Left kidney (tissue), 2 donors: ENCODE results near the gene SIAH2. TPM values are rescaled to one million over a fixed set of nuclear protein-coding genes. Genes with fewer than 3 reads are reported as not detected.
A peak's percentile ranks its signal among the peaks of the same experiment; 100 is the strongest.

Experiments used
- DNase-seq: peaks from one replicate; pipeline ENCODE4 v3.0.0-alpha.2; 2013
- polyA plus RNA-seq: library from polyadenylated mRNA; unstranded; fragments of 120-200 nt; gene quantifications from one replicate; pipeline ENCODE4 v1.2.1, GENCODE V29; 2013; ENCODE audit not compliant: insufficient read length

Gene SIAH2
- polyA plus RNA-seq, 1 donor, result 16.7 TPM

- DNase-seq, result no peak
These were observed 28.2 kb downstream of the SIAH2 start for GRCh38 chr3:150734795-150735119.

GRCh38 chr3:150733936-150734794 lies 28.8 kb downstream of the SIAH2 start:
- DNase-seq, result no peak

DNA sequence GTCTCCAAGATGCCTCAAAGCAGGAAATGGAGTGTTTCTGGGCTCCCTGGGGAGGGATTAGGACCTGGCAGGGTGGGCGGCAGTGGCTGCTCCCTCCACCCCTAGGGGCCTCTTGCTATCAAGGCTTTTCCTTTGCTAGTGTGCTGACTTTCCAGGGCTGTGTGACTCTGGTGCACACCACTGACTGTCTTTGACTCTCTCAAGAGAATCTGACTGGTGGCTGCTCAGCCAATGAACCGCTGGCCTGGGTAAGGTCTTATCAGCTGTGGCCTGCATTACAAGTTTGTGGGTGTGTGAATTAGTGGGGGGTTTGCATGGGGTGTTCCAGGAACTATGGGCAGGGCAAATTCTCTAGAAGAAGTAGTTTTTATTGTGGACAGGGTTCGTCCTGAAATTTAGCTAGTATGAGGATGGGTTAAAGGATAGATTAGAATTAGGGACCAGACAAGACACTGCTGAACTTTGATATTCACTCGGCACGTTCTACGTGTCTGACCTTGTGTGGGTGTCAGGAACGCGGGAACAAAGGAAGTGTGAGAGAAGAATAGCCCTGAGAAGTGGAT lies 29.5 kb downstream of the SIAH2 start:
- DNase-seq, result no peak

DNA sequence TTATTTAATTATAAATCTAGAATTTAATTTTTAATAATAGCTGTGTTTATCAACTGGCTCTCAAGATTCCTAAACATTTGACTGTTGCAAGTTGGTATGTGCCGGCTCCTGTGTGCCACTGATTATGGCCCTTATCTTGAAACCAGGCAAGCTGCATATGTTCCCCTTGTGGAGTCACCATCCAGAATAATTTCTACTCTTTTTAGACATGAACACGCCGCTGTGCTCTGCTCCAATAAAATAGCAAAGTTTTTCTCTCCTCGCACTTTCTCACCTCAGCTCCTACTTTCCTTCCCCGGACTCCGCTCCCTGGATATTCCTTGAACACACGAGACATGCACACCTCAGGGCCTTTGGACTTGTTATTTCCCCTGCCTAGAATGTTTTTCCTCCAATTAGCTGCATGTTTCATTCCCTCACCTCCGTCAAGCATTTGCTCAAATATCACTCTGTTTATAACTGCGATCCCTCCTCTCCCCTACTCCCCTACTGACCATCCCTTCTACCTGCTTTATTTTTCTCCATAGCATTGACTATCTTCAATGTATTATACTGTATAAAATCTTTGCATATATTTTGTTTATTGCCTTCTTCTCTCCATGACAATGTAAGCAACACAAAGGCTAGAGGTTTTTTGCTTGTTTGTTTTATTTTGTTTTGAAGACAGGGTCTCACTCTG lies 33.1 kb downstream of the SIAH2 start:
- DNase-seq, result no peak

DNA sequence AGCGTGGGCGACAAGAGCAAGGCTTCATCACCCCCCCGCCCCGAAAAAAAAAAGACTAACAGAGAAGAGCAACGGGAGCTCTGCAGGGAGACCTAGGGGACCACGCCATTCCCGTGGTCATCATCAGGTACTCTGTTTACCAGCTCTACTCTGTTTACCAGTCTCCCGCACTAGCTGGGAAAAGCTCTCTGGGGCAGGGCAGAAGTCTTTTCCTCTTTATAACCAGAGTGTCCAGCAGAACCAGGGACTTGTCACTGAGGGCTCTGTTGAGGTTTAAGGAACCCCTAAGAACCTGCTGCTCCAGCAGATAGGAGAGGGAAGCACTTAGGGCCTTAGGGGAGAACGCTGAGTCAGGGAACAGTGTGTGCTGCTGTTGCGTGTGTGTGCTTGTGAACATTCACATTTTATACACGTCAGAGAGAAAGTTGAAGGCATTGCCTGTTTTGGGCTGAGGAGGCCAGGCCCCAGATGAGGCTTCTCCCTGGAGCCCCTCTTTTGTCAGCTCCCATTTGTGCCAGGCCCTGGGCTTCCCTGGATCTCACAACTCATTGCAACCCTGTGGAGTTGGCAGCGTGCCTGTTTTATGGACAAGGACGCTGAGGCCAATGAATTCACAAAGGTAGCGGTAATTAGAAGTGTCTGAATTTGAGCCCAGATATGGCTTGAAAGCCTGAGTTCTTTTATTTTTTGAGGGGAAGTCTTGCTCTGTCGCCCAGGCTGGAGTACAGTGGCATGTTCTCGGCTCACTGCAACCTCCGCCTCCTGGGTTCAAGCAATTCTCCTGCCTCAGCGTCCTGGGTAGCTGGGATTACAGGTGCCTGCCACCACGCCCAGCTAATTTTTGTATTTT lies 35.1 kb downstream of the SIAH2 start:
- no peak for DNase-seq

- no peak for DNase-seq
These were observed 37.4 kb downstream of the SIAH2 start for GRCh38 chr3:150725548-150725947.

GRCh38 chr3:150723946-150724345 lies 39.0 kb downstream of the SIAH2 start:
- DNase-seq, result no peak

DNA sequence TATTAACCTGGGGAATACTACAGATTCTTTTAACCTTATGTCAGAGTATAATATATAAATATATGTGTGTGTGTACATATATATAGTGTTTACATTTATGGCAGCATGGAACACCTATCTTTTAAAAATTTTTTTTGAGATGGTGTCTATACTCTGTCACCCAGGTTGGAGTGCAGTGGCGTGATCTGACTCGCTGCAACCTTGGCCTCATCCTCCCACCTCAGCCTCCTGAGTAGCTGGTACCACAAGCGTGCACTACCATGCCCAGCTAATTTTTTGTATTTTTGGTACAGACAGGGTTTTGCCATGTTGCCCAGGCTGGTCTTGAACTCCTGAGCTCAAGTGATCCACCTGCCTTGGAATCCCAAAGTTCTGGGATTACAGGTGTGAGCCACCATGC lies 40.7 kb downstream of the SIAH2 start:
- DNase-seq, result no peak

- peak; percentile 70 for DNase-seq
These were observed 41.5 kb downstream of the SIAH2 start for GRCh38 chr3:150721285-150722130.

DNA sequence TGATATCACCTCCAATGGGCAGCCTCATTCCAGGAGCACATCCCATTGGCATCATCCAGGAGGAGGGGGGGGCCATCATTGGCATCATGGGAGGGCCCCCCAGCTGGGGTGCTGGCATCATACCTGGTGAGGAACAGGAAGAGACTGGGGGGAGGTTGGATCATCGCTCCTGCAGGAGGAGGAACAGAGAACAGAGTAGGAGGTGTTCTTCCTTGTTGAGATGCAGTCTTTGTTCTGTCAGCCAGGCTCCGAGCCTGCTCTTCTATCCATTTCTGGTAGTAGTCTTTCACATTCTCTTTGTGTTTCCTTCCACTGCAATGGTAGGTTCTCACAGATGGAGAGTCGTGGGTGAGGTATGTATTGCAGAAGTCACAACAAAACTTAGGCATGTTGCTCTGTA lies 42.5 kb downstream of the SIAH2 start:
- DNase-seq, result no peak

DNA sequence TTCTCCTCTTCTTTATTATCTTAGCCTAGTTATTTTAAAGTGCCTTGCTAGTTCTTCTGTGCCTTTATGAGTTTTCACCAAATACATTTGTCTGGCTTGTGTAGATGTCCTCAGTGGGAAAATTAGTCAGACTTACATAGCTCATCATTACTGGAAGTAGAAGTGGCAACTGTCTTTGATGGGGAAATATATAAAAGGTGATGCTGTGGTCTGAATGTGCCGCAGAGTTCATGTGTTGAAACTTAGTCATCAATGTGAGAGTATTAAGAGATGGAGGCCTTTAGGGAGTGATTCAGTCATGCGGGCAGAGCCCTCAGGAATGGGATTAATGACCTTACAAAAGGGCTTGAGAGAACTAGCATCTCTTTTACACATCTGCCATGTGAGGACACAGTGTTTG lies 52.9 kb downstream of the SIAH2 start:
- no peak for DNase-seq

DNA sequence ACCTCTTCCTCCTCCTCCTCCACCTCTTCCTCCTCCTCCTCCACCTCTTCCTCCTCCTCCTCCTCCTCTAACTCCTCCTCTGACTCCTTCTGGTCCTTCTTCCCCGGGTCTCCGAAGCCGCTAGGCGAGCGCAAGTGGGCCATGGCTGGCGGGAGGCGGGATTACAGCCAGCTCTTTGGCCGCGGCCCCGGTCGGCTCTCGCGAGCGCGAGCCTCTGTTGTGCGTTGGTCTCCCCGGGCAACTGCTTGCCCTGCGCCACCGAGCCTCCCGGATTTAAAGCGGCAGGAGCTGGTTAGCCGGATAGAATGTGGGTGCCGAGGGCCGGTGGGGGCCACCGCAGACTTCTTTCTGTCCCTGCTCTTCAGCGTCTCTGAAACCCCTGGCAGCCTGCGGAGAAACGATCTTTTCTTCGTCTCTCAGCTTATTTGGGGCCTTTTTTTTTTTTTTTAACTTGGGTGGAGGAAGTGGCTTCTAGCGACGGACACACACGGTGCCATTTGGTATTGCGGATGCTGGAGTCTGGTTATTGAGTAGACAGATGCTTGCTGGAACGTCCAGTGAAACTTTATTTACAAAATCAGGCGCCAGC lies 59.1 kb downstream of the SIAH2 start, which contains the start of gene ERICH6:
ERICH6 (minus strand) TSS at position 165 of the 589 bp plus-strand sequence; CDS start at position 143, 22 bp downstream.
- peak; percentile 91 for DNase-seq

GRCh38 chr3:150703299-150703755 lies 59.6 kb downstream of the SIAH2 start:
- peak; percentile 27 for DNase-seq

DNA sequence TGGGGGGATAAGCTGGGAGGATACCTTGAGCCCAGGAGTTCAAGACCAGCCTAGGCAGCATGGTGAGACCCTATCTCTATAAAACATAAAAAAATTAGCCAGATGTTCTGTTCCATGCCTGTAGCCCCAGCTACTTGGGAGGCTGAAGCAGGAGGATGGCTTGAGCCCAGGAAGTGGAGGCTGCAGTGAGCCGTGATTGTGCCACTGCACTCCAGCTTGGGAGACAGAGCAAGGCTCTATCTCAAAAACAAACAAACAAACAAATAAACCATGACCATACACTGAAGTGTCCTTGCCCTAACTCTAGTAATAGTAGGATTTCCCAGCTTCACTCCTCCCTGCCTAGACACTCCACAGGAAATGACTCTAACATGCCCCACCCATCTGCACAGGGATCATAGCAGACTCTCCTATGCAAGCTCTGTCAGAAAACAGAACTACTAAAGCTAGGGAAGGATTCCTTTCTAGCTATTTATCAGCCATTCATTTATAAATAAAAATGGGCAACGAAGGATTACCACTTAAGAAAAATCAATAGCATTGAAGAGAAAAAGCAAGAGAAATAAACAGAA lies 63.8 kb downstream of the SIAH2 start:
- DNase-seq, result no peak

GRCh38 chr3:150697646-150698045 lies 65.3 kb downstream of the SIAH2 start:
- DNase-seq, result no peak

DNA sequence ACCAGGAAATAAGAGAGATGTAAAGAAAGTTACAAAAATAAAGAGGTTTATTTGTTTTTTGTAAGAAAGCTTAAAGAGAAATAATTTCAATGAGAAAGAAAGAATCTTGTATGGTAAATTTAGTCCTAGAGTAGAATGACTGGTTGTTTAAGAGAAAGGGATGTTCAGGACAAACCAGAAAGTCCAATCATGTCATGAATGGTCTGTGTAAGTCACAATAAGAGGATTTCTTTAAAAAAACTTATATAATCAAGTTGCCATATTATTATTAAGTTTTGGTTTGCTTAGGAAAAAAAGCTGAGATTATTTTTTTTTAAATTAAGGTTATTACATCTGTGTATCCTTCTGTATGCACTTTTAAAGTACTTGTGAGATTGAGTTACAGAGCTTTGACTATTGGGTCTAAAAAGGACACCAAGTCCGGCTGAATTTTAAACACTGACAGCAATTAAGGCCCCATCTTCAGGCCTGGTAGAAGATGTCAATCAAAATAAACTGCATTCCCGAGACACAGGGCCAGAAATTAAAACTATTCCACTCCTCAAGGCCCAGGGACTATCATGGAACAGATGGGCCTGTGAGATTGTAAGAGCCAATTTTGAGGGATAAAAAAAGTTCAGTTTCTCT lies 71.4 kb downstream of the SIAH2 start:
- no peak for DNase-seq
